ENCODE data around the gene ARRB2. TPM values are rescaled to one million over a fixed set of nuclear protein-coding genes. Genes with fewer than 3 reads are reported as not detected.

The ARRB2 gene
- total and polyA plus RNA-seq, 2 of the 13 experiments (the other 11 are each of a cell fraction or from before 2014, with no cell fraction given) = 21.5 to 49.2 TPM

- TF ChIP-seq, protein P1, sequence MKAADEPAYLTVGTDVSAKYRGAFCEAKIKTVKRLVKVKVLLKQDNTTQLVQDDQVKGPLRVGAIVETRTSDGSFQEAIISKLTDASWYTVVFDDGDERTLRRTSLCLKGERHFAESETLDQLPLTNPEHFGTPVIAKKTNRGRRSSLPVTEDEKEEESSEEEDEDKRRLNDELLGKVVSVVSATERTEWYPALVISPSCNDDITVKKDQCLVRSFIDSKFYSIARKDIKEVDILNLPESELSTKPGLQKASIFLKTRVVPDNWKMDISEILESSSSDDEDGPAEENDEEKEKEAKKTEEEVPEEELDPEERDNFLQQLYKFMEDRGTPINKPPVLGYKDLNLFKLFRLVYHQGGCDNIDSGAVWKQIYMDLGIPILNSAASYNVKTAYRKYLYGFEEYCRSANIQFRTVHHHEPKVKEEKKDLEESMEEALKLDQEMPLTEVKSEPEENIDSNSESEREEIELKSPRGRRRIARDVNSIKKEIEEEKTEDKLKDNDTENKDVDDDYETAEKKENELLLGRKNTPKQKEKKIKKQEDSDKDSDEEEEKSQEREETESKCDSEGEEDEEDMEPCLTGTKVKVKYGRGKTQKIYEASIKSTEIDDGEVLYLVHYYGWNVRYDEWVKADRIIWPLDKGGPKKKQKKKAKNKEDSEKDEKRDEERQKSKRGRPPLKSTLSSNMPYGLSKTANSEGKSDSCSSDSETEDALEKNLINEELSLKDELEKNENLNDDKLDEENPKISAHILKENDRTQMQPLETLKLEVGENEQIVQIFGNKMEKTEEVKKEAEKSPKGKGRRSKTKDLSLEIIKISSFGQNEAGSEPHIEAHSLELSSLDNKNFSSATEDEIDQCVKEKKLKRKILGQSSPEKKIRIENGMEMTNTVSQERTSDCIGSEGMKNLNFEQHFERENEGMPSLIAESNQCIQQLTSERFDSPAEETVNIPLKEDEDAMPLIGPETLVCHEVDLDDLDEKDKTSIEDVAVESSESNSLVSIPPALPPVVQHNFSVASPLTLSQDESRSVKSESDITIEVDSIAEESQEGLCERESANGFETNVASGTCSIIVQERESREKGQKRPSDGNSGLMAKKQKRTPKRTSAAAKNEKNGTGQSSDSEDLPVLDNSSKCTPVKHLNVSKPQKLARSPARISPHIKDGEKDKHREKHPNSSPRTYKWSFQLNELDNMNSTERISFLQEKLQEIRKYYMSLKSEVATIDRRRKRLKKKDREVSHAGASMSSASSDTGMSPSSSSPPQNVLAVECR (CRISPR knock-in tag; IDR thresholded peaks at IDR 0.05; ENCODE audit: borderline replicate concordance) = peak; percentile 30; the same call in 1 of the 2 replicates
- peak; percentile 84; the same call in 1 of the 2 replicates for TF ChIP-seq MED13 (CRISPR knock-in tag; IDR thresholded peaks at IDR 0.05)
- TF ChIP-seq PRMT3 (CRISPR knock-in tag; IDR thresholded peaks at IDR 0.05; ENCODE audit: borderline replicate concordance, low read depth) = no peak
- no peak for TF ChIP-seq ZNF513 (CRISPR knock-in tag; conservative IDR thresholded peaks at IDR 0.05)
- peak; percentile 23; the same call in 1 of the 2 replicates for TF ChIP-seq ZBTB37 (CRISPR knock-in tag; IDR thresholded peaks at IDR 0.05)
- TF ChIP-seq, protein P2, sequence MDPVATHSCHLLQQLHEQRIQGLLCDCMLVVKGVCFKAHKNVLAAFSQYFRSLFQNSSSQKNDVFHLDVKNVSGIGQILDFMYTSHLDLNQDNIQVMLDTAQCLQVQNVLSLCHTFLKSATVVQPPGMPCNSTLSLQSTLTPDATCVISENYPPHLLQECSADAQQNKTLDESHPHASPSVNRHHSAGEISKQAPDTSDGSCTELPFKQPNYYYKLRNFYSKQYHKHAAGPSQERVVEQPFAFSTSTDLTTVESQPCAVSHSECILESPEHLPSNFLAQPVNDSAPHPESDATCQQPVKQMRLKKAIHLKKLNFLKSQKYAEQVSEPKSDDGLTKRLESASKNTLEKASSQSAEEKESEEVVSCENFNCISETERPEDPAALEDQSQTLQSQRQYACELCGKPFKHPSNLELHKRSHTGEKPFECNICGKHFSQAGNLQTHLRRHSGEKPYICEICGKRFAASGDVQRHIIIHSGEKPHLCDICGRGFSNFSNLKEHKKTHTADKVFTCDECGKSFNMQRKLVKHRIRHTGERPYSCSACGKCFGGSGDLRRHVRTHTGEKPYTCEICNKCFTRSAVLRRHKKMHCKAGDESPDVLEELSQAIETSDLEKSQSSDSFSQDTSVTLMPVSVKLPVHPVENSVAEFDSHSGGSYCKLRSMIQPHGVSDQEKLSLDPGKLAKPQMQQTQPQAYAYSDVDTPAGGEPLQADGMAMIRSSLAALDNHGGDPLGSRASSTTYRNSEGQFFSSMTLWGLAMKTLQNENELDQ (CRISPR knock-in tag; IDR thresholded peaks at IDR 0.05; ENCODE audit: borderline replicate concordance) = no peak
- TF ChIP-seq MLXIP (CRISPR knock-in tag; IDR thresholded peaks at IDR 0.05; ENCODE audit: borderline replicate concordance) = no peak
- TF ChIP-seq SOX5 (CRISPR knock-in tag; IDR thresholded peaks at IDR 0.05; ENCODE audit: borderline replicate concordance) = peak; percentile 86; the same call in 1 of the 2 replicates
- TF ChIP-seq ESRRA (CRISPR knock-in tag; IDR thresholded peaks at IDR 0.05; ENCODE audit: low read depth) = peak; percentile 62; the same call in 1 of the 2 replicates
- TF ChIP-seq THAP7 (CRISPR knock-in tag; IDR thresholded peaks at IDR 0.05) = no peak
- no peak for TF ChIP-seq TOPORS (CRISPR knock-in tag; IDR thresholded peaks at IDR 0.05)
- TF ChIP-seq SAP130 (CRISPR knock-in tag; IDR thresholded peaks at IDR 0.05; ENCODE audit: low read depth) = peak; percentile 92
These were observed 49.4 kb downstream of the ARRB2 start (continued) for GRCh38 chr17:4759776-4760236.

All from HepG2 (cell line).